ENCODE results near the gene CDC37L1. TPM values are rescaled to one million over a fixed set of nuclear protein-coding genes. Genes with fewer than 3 reads are reported as not detected.

CDC37L1 gene
- polyA plus RNA-seq, 1 of the 3 experiments (the other 2 are of a cell fraction) = 6.5 TPM

- Histone ChIP-seq H3K4me1 (ENCODE audit: control insufficient read depth in 1 of 2, insufficient read depth in 2 of 2, low read depth in 1 of 2, low read length in 1 of 2) (peaks cover 0 to 5% of the 10 kb centered on the region in 2 experiments; a peak in 3 of 4 replicates), H3K4me3 (ENCODE audit: low read depth in 2 of 2, low read length in 1 of 2) (no peak overlapping the region), H3K4me2 (no peak overlapping the region), H3K9me3 (no peaks in the 10 kb centered on the region), H3K9me2 (no peaks in the 10 kb centered on the region), H3K9ac (no peak overlapping the region), H3K27me3 (ENCODE audit: insufficient read depth) (no peaks in the 10 kb centered on the region), H2AFZ (ENCODE audit: low read depth) (no peak overlapping the region), H3K27ac (ENCODE audit: low read depth in 2 of 2, low read length in 1 of 2) (no peak overlapping the region), H3K79me2 (ENCODE audit: insufficient read depth) (no peaks in the 10 kb centered on the region), H3K36me3 (replicated peaks in 1 of 2; ENCODE audit: control insufficient read depth in 1 of 2, insufficient read depth in 2 of 2, low read length in 1 of 2) (no peaks in the 10 kb centered on the region), H3F3A (replicated peaks; ENCODE audit: insufficient read depth) (no peaks in the 10 kb centered on the region), H4K20me1 (ENCODE audit: insufficient read depth) (no peaks in the 10 kb centered on the region)
- POLR2A ChIA-PET = no interaction called here
- DNase-seq = no peak
- CTCF ChIA-PET = interaction anchor here (1.1 kb wide), 1 partner anchor 92 kb away, joined by 3 read pairs; no protein-coding TSS in a partner anchor
- 98% methylated on average over 3 of the region's 3 CpGs for WGBS (ENCODE audit: low lambda C conversion rate)
- TF ChIP-seq USF2 (IDR thresholded peaks at IDR 0.05; ENCODE audit: borderline replicate concordance, low read depth, low read length) (no peak), GATA2 (CRISPR knock-in tag; IDR thresholded peaks at IDR 0.05) (no peak), EP300 (IDR thresholded peaks at IDR 0.05; ENCODE audit: borderline replicate concordance in 1 of 2, low read depth in 1 of 2, low read length in 1 of 2) (no peak), TEAD4 (IDR thresholded peaks at IDR 0.05; ENCODE audit: borderline replicate concordance, insufficient read depth) (no peak), FOSL2 (IDR thresholded peaks at IDR 0.05; ENCODE audit: borderline replicate concordance, low read depth) (no peak), CHD2 (IDR thresholded peaks at IDR 0.05; ENCODE audit: low read length, partially characterized antibody) (no peak), RAD21 (IDR thresholded peaks at IDR 0.05; ENCODE audit: low read length) (no peak), SIN3A (IDR thresholded peaks at IDR 0.05; ENCODE audit: borderline replicate concordance, low read depth, low read length) (no peak), MXI1 (IDR thresholded peaks at IDR 0.05; ENCODE audit: low read depth, low read length) (no peak), NFIC (IDR thresholded peaks at IDR 0.05; ENCODE audit: borderline replicate concordance) (no peak), IRF3 (IDR thresholded peaks at IDR 0.05; ENCODE audit: low read depth, low read length) (no peak), EZH2phosphoT487 (IDR thresholded peaks at IDR 0.05; ENCODE audit: borderline replicate concordance, low read depth) (no peak)
- TF ChIP-seq, protein P1, sequence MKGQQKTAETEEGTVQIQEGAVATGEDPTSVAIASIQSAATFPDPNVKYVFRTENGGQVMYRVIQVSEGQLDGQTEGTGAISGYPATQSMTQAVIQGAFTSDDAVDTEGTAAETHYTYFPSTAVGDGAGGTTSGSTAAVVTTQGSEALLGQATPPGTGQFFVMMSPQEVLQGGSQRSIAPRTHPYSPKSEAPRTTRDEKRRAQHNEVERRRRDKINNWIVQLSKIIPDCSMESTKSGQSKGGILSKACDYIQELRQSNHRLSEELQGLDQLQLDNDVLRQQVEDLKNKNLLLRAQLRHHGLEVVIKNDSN (IDR thresholded peaks at IDR 0.05; ENCODE audit: borderline replicate concordance, low read depth) = no peak
Measured at GRCh38 chr9:4670591-4670990, 8.8 kb upstream of the CDC37L1 start.

DNA sequence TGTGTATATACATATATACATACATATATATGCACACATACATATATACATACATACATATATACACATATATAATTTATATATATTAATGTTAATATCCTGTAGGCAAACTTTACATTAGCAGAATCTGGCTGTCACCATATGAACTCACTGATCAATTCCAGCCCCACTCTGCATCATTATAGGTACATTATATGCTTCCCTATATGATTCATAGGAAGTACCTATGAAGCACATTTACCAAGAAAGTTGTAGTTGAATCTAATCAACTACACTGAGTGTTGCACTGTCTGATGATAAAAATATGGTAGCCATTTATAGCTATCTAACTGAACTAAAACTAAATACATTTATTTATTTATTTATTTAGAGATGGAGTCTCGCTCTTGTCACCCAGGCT, 7.6 kb upstream of the CDC37L1 start:
- POLR2A ChIA-PET = no interaction called here
- Histone ChIP-seq H3K9me2 (no peaks in the 10 kb centered on the region), H3K79me2 (ENCODE audit: insufficient read depth) (no peaks in the 10 kb centered on the region), H2AFZ (ENCODE audit: low read depth) (no peak overlapping the region), H3K9ac (no peak overlapping the region), H3K4me2 (no peak overlapping the region), H3K36me3 (replicated peaks in 1 of 2; ENCODE audit: control insufficient read depth in 1 of 2, insufficient read depth in 2 of 2, low read length in 1 of 2) (no peaks in the 10 kb centered on the region), H3K4me1 (ENCODE audit: control insufficient read depth in 1 of 2, insufficient read depth in 2 of 2, low read depth in 1 of 2, low read length in 1 of 2) (no peaks in the 10 kb centered on the region; a peak in 2 of 4 replicates), H4K20me1 (ENCODE audit: insufficient read depth) (no peaks in the 10 kb centered on the region), H3F3A (replicated peaks; ENCODE audit: insufficient read depth) (no peaks in the 10 kb centered on the region), H3K27ac (ENCODE audit: low read depth in 2 of 2, low read length in 1 of 2) (no peak overlapping the region), H3K9me3 (no peaks in the 10 kb centered on the region), H3K4me3 (ENCODE audit: low read depth in 2 of 2, low read length in 1 of 2) (no peak overlapping the region), H3K27me3 (ENCODE audit: insufficient read depth) (no peaks in the 10 kb centered on the region)
- no peak for DNase-seq
- CTCF ChIA-PET = interaction anchor here (1.1 kb wide), 1 partner anchor 10 kb away, joined by 4 read pairs; the partner anchor contains the start of gene PLPP6
- WGBS (ENCODE audit: low lambda C conversion rate) = 100% methylated on average over 1 of the region's 1 CpG
- TF ChIP-seq PBX3 (IDR thresholded peaks at IDR 0.05) (no peak), RFX5 (IDR thresholded peaks at IDR 0.05; ENCODE audit: low read length) (no peak), CHD2 (IDR thresholded peaks at IDR 0.05; ENCODE audit: low read length, partially characterized antibody) (no peak), TEAD4 (IDR thresholded peaks at IDR 0.05; ENCODE audit: borderline replicate concordance, insufficient read depth) (no peak), GABPA (IDR thresholded peaks at IDR 0.05; ENCODE audit: low read depth) (no peak), USF2 (IDR thresholded peaks at IDR 0.05; ENCODE audit: borderline replicate concordance, low read depth, low read length) (no peak), TCF12 (IDR thresholded peaks at IDR 0.05) (no peak), GATA2 (CRISPR knock-in tag; IDR thresholded peaks at IDR 0.05) (no peak)
- TF ChIP-seq, protein P2, sequence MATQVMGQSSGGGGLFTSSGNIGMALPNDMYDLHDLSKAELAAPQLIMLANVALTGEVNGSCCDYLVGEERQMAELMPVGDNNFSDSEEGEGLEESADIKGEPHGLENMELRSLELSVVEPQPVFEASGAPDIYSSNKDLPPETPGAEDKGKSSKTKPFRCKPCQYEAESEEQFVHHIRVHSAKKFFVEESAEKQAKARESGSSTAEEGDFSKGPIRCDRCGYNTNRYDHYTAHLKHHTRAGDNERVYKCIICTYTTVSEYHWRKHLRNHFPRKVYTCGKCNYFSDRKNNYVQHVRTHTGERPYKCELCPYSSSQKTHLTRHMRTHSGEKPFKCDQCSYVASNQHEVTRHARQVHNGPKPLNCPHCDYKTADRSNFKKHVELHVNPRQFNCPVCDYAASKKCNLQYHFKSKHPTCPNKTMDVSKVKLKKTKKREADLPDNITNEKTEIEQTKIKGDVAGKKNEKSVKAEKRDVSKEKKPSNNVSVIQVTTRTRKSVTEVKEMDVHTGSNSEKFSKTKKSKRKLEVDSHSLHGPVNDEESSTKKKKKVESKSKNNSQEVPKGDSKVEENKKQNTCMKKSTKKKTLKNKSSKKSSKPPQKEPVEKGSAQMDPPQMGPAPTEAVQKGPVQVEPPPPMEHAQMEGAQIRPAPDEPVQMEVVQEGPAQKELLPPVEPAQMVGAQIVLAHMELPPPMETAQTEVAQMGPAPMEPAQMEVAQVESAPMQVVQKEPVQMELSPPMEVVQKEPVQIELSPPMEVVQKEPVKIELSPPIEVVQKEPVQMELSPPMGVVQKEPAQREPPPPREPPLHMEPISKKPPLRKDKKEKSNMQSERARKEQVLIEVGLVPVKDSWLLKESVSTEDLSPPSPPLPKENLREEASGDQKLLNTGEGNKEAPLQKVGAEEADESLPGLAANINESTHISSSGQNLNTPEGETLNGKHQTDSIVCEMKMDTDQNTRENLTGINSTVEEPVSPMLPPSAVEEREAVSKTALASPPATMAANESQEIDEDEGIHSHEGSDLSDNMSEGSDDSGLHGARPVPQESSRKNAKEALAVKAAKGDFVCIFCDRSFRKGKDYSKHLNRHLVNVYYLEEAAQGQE (IDR thresholded peaks at IDR 0.05; ENCODE audit: low read depth, low read length) = no peak
